ENCODE measurements around the gene NDST3.

Gene NDST3

GRCh38 chr4:118058955-118059354, 24.7 kb downstream of the NDST3 start:
- Histone ChIP-seq H3K9me3 (no peaks in the 10 kb centered on the region), H3K4me3 (ENCODE audit: low read depth, low read length) (no peak overlapping the region), H3K4me1 (no peaks in the 10 kb centered on the region), H3K27me3 (no peaks in the 10 kb centered on the region), H3K36me3 (no peaks in the 10 kb centered on the region)
- no peak for DNase-seq
- TF ChIP-seq CTCF (IDR thresholded peaks at IDR 0.05; ENCODE audit: low read depth, low read length) = no peak

DNA sequence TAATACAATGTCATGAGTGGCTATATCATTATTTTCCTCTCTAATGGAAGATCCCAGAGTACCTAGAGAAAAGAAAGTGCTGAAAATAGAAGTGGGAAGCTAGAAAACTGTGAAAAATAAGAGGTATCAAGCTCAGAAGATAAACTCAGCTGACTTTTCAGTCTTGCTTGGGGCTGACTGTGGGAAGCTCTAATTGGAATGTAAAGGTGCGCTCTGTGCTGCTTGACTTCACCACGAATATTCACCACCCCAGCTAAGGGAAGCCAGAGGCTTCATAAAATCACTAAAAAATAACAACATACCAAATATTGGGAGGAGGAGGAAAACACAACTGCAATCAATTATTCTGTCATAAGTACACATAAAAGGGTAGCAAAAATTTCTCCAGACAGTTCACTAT, 25.1 kb downstream of the NDST3 start:
- TF ChIP-seq CTCF (IDR thresholded peaks at IDR 0.05; ENCODE audit: low read depth, low read length) = no peak
- Histone ChIP-seq H3K4me3 (ENCODE audit: low read depth, low read length) (no peak overlapping the region), H3K9me3 (no peaks in the 10 kb centered on the region), H3K4me1 (no peaks in the 10 kb centered on the region), H3K27me3 (no peaks in the 10 kb centered on the region), H3K36me3 (no peaks in the 10 kb centered on the region)
- DNase-seq = no peak

GRCh38 chr4:118076958-118077766, 42.9 kb downstream of the NDST3 start:
- H3K9me3 ChIP-seq = no peaks in the 10 kb centered on the region
- H3K4me3 ChIP-seq (ENCODE audit: low read depth, low read length) = no peak overlapping the region
- peak; percentile 83 for TF ChIP-seq CTCF (IDR thresholded peaks at IDR 0.05; ENCODE audit: low read depth, low read length)
- H3K27me3 ChIP-seq = no peaks in the 10 kb centered on the region
- H3K4me1 ChIP-seq = no peaks in the 10 kb centered on the region
- no peaks in the 10 kb centered on the region for H3K36me3 ChIP-seq
- peak; percentile 61 for DNase-seq

GRCh38 chr4:118077767-118078105, 43.5 kb downstream of the NDST3 start:
- Histone ChIP-seq H3K9me3 (no peaks in the 10 kb centered on the region), H3K27me3 (no peaks in the 10 kb centered on the region), H3K4me1 (no peaks in the 10 kb centered on the region), H3K4me3 (ENCODE audit: low read depth, low read length) (no peak overlapping the region), H3K36me3 (no peaks in the 10 kb centered on the region)
- no peak for DNase-seq
- TF ChIP-seq CTCF (IDR thresholded peaks at IDR 0.05; ENCODE audit: low read depth, low read length) = no peak

- Histone ChIP-seq H3K9me3 (no peaks in the 10 kb centered on the region), H3K27me3 (no peaks in the 10 kb centered on the region), H3K36me3 (no peaks in the 10 kb centered on the region), H3K4me3 (ENCODE audit: low read depth, low read length) (no peak overlapping the region), H3K4me1 (no peaks in the 10 kb centered on the region)
- DNase-seq = no peak
- no peak for TF ChIP-seq CTCF (IDR thresholded peaks at IDR 0.05; ENCODE audit: low read depth, low read length)
Observed at GRCh38 chr4:118081434-118081833, 47.1 kb downstream of the NDST3 start.

DNA sequence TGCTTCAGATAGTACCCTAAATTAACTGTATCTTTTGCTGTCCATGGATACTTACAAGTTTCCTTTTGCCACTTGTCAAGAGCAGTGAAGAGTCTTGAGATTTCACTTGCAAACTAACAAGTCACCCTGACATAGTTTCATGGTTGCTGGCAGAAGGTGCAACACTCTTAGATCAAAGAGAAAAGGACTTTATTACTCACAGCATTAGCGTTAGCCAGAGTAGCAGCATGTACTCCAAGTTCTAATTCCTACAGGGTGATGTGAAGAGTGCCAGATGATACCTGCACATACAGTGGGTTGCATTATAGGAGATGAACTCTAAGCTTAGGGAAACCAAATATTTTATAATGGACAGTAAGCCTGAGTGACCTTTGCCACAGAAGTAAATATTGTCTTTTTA, 47.9 kb downstream of the NDST3 start:
- H3K4me1 ChIP-seq = no peaks in the 10 kb centered on the region
- H3K9me3 ChIP-seq = no peaks in the 10 kb centered on the region
- no peak for TF ChIP-seq CTCF (IDR thresholded peaks at IDR 0.05; ENCODE audit: low read depth, low read length)
- no peak overlapping the region for H3K4me3 ChIP-seq (ENCODE audit: low read depth, low read length)
- no peaks in the 10 kb centered on the region for H3K27me3 ChIP-seq
- DNase-seq = no peak
- no peaks in the 10 kb centered on the region for H3K36me3 ChIP-seq
